Esophagus muscularis mucosa (tissue), 4 donors: ENCODE measurements around the gene CDH26.
A peak's percentile ranks its signal among the peaks of the same experiment; 100 is the strongest.

Source experiments
- CTCF ChIP-seq, 3 experiments: fragments of 200-600 bp in 2 of 3; fragments of 450-650 bp in 1 of 3; sonication (generic) in 2 of 3; IDR thresholded peaks; one replicate each; pipeline ENCODE4 v1.5.1; 2017 to 2019; ENCODE audit warnings: antibody characterized with exemption in 3 of 3, mild to moderate bottlenecking in 2 of 3, moderate library complexity in 1 of 3
- EP300 ChIP-seq: sonication (generic); formaldehyde crosslinking; IDR thresholded peaks from one replicate; pipeline ENCODE4 v1.6.1; 2017; ENCODE audit warnings: antibody characterized with exemption
- POLR2A ChIP-seq: fragments of 450-650 bp; IDR thresholded peaks from one replicate; pipeline ENCODE4 v1.6.1; 2017; ENCODE audit warnings: antibody characterized with exemption, moderate library complexity, mild to moderate bottlenecking, low read depth
- POLR2AphosphoS5 ChIP-seq, 2 donors: sonication (generic); formaldehyde crosslinking; IDR thresholded peaks; one replicate each; pipeline ENCODE4 v1.6.1; 2017; ENCODE audit warnings: antibody characterized with exemption in 2 of 2

- no peak for TF ChIP-seq EP300
- TF ChIP-seq CTCF (IDR thresholded peaks at IDR 0.05), result peak; percentile 52 to 70 (median 57)
- no peak for TF ChIP-seq POLR2AphosphoS5 (IDR thresholded peaks at IDR 0.05)
- no peak for TF ChIP-seq POLR2A
Observed at GRCh38 chr20:59948828-59949720, 9.1 kb upstream of the CDH26 start.
